Kidney tubule cell (primary cell): Measurements from ENCODE around the gene KCNMB2.
"Not testable (repeated sequence)": the region's sequence is repeated elsewhere in the genome, so short reads cannot be mapped to it uniquely, and the experiment has no call there.

Experiments
- DNase-seq: peaks from one replicate; pipeline ENCODE4 v3.0.0-alpha.2; 2018; ENCODE audit warnings: low spot score

Gene KCNMB2

GRCh38 chr3:178536211-178537079, at the start of gene KCNMB2:
KCNMB2 (plus strand) TSS chr3:178536436.
- no peak for DNase-seq

GRCh38 chr3:178486903-178487302, 49.3 kb upstream of the KCNMB2 start:
- DNase-seq = no peak

- peak; percentile 5 for DNase-seq
Observed at GRCh38 chr3:178487752-178488151, 48.5 kb upstream of the KCNMB2 start.

GRCh38 chr3:178491751-178492150, 44.5 kb upstream of the KCNMB2 start:
- DNase-seq = no peak

- no peak for DNase-seq
Observed at GRCh38 chr3:178492491-178492890, 43.7 kb upstream of the KCNMB2 start.

GRCh38 chr3:178494386-178494785, 41.9 kb upstream of the KCNMB2 start:
- DNase-seq = no peak

GRCh38 chr3:178496911-178497310, 39.3 kb upstream of the KCNMB2 start:
- no peak for DNase-seq

- DNase-seq = no peak
Observed at GRCh38 chr3:178498871-178499270, 37.4 kb upstream of the KCNMB2 start.

GRCh38 chr3:178500631-178501030, 35.6 kb upstream of the KCNMB2 start:
- DNase-seq = no peak

- no peak for DNase-seq
Observed at GRCh38 chr3:178504128-178504527, 32.1 kb upstream of the KCNMB2 start.

- DNase-seq = no peak
Observed at GRCh38 chr3:178505832-178506231, 30.4 kb upstream of the KCNMB2 start.

GRCh38 chr3:178507507-178508442, 28.5 kb upstream of the KCNMB2 start:
- no peak for DNase-seq

- no peak for DNase-seq
Observed at GRCh38 chr3:178508443-178508825, 27.8 kb upstream of the KCNMB2 start.

GRCh38 chr3:178510496-178510895, 25.7 kb upstream of the KCNMB2 start:
- no peak for DNase-seq

- no peak for DNase-seq
Observed at GRCh38 chr3:178512647-178513046, 23.6 kb upstream of the KCNMB2 start.

GRCh38 chr3:178513546-178514380, 22.5 kb upstream of the KCNMB2 start:
- no peak for DNase-seq

- DNase-seq = no peak
Observed at GRCh38 chr3:178514401-178514800, 21.8 kb upstream of the KCNMB2 start.

- not testable (repeated sequence) for DNase-seq
Observed at GRCh38 chr3:178515076-178515744, 21.0 kb upstream of the KCNMB2 start.

GRCh38 chr3:178517665-178518334, 18.4 kb upstream of the KCNMB2 start:
- no peak for DNase-seq

GRCh38 chr3:178518660-178519396, 17.4 kb upstream of the KCNMB2 start:
- DNase-seq = peak; percentile 13
